Endometrial microvascular endothelial cells (primary cell): ENCODE results near the gene GAB1. TPM values are rescaled to one million over a fixed set of nuclear protein-coding genes. Genes with fewer than 3 reads are reported as not detected.

Experiments
- in situ Hi-C: cut with HindIII; loops from 2 replicates; pipeline ENCODE4 v1.10.0; 2017; ENCODE audit warnings: low sequenced_read_pairs, low pct_unique_long_range_greater_than_20kb; ENCODE audit errors: inconsistent ontology term
- total RNA-seq: library from RNA; depleted of rRNA; stranded (reverse); fragments of >200 nt; gene quantifications from one replicate; pipeline ENCODE4 v1.2.3, GENCODE V29; 2015; ENCODE audit errors: inconsistent ontology term

The GAB1 gene
- total RNA-seq, 1 donor from 2014 or later: 3.6 TPM

DNA sequence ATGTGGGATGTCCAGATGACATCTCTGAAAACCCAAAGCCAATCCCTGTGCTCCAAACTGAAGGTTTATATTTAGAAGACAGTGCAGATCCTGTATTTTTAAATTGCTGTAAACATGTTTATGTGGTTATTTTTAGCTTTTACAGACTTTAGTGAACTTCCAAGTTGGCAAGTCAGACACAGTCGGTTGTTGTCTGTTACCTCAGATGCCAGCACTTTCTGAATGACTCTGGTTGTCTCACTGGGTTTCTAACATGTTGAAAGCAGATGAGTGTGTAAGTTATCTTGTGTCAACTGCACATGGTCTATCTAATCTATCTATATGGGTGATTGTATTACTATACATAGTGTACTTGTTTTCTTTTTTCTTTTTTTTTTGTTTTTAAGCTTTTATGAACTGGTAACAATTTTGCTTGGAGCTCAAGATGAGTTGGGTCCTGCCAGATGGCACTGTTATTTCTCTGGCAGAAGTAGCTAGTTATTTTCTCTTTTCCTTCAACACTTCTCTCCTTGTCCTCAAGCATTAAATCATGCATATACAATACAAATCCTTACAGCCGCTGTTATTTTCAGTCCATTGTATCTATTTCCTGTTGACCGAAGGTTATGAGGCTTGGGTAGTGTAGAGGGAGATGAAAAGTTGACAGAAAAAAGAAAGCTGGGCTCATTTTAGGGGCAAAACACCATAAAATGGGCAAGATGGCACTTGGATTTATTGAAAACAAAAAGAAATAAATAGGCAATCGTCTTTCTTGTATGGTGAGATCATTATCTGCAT, 66.3 kb downstream of the GAB1 start:
- in situ Hi-C loops: no loop called here

DNA sequence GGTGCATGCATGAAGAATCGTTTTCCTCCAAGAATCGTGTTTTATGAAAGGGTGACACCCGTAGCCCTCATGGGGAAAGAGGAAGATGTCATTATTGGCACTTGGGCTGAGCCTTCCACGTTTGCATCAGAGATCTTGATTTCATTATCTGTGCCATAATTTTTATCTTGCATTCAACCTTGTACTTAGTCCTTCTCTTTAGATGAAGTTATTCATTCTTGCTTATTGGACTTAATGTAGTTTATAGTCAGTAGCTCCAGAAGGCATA, 66.8 kb downstream of the GAB1 start:
- in situ Hi-C loops: no loop called here

GRCh38 chr4:143404555-143404954, 67.9 kb downstream of the GAB1 start:
- in situ Hi-C loops: no loop called here

- in situ Hi-C loops: no loop called here
Measured at GRCh38 chr4:143405075-143405730, 68.5 kb downstream of the GAB1 start.

- in situ Hi-C loops: no loop called here
Measured at GRCh38 chr4:143406523-143406922, 69.8 kb downstream of the GAB1 start.

- in situ Hi-C loops: no loop called here
Measured at GRCh38 chr4:143407474-143407873, 70.8 kb downstream of the GAB1 start.

GRCh38 chr4:143407888-143408287, 71.2 kb downstream of the GAB1 start:
- in situ Hi-C loops: no loop called here

DNA sequence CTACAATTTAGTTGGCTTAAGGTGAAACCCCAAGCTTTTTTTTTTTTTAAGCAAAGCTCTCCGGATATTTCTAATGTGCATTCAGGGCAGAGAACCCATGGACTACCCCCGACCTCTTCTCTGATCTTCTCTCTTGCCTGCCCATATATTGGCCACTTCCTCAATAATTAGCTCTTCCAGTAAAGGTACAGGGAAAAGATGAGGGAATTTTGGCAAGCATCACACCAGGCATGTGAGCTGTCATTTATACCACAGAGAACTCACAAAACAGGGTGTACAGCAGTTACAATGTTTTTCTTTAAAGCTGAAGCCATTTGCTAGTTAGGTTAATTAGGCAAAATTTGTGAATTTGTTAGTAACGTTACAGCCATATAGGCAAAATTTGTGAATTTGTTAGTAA, 73.3 kb downstream of the GAB1 start:
- in situ Hi-C loops: no loop called here

DNA sequence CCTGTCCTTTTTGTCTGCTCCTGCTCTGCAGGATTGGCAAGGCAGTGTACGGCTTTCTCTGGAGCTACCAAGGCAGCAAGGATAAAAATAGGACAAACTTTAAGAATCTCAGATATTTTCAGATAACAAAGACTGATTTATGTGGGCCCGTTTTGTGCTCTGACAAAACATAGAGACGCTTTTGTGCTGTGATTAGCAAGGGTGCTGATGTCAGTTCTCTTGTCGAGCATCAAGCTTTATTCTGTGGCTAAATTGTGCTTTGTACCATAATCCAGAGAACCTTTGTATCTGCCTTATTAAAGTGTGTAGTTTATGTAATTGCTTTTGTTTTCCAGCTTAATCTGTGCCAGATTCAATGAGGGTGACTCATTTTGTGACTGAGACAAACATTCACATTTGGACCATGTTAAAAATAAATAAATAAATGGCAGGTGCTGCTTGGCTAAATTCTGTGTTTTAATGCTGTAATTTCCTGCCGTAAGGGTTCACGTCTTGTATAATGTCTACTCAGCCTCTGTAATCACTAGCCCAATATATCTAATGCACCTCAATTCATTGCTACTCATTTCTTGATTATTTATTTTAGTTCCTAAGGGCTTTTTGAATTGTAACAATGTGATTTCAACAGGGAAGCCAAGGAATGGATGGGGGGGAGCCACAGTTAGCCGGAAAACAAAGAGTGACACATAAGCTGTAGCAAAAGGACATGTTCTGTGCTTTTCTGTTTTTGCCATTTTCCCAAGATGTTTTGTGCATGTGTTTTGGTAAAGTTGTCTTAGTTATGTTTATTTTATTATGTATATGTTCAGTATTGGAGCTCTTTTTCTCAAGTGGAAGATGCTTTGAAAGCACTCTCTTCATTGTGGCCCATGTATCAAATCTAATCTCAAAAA, 75.1 kb downstream of the GAB1 start:
- in situ Hi-C loops: no loop called here

GRCh38 chr4:143412420-143412758, 75.7 kb downstream of the GAB1 start:
- in situ Hi-C loops: no loop called here

- in situ Hi-C loops: no loop called here
Measured at GRCh38 chr4:143417679-143418403, 81.2 kb downstream of the GAB1 start.

DNA sequence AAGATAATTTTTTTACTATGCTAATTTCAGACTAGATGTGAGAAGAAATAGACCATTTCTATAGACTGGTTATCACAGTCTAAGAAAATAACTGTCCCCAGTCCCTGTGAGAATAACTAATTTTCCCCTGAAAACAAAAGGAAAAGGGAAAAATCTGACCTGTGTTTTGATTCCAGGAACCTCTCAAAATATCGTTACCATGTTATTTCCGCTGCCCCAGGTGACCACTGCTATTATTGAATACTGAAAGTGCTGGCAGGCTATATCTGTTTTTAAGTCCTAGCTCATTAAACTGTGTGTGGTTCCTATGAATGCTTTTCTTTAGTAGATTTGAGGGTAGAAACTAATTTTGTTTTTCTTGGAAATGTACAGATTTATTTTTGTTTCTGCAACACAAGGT, 83.6 kb downstream of the GAB1 start:
- in situ Hi-C loops: no loop called here

GRCh38 chr4:143421609-143422008, 84.9 kb downstream of the GAB1 start:
- in situ Hi-C loops: no loop called here

- in situ Hi-C loops: no loop called here
Measured at GRCh38 chr4:143424276-143424675, 87.6 kb downstream of the GAB1 start.

DNA sequence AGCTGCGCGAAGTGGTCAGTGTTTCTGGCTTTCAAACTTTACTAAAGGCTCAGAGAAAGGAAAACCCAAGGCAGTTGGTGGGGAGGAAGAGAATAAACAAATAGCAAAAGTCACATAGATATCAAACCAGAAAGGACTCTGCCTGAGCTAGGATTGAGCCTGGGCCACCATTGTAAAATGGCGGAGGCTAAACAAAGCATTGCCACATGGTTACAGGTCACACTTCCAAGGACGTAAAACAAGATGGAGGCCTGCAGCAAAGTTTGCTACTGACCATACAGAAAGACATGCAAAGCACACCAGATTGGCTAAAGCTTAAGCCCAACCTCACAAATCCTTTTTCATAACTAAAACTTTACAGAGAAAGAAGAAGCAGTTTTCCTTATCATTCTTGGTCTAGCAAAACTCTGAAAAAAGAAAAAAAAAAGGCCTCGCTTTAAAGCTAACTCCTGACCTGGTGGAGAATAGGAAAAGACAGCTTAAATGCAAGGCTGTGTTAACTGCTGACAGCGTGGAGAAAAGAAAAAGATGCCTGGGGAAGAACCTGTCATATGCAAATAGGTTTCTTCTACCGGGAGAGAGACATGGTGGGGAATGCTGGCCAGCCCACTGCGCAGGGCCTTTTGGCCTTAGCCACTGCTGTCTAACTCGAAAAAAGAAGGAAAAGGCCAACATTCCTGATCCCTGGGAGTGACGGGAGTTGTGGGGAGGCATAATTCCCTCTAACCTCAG, 95.0 kb downstream of the GAB1 start:
- in situ Hi-C loops: no loop called here

DNA sequence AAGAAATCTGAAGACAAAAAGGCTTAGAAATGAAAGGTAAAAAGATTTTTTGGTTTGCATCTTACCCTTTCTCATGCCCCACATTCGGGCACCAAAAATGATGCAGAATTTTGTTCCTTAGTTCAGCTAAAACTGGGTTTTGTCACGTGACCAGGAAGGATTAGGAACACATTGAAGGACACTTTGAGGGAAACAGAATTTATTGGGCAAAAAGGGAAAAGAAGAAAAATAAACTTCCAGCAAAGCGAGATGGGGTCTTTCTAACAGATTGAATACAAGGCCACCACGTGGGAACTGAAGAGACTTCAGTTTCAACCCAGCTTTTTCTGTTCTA, 95.5 kb downstream of the GAB1 start:
- in situ Hi-C loops: no loop called here

DNA sequence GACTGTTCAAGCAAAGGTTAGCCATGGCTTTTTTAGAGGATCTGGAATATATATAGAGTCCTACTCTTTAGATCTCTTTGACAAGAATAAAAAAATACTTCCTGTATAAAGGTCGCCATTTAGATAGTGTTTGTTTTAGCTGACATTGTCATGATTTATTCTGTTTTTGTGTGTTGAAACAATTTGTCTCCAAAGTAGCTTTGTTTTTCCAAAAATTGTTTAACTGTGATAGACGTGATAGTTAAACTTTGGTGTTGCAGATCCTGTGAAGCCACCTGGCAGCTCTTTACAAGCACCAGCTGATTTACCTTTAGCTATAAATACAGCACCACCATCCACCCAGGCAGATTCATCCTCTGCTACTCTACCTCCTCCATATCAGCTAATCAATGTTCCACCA, 96.6 kb downstream of the GAB1 start:
- in situ Hi-C loops: no loop called here

DNA sequence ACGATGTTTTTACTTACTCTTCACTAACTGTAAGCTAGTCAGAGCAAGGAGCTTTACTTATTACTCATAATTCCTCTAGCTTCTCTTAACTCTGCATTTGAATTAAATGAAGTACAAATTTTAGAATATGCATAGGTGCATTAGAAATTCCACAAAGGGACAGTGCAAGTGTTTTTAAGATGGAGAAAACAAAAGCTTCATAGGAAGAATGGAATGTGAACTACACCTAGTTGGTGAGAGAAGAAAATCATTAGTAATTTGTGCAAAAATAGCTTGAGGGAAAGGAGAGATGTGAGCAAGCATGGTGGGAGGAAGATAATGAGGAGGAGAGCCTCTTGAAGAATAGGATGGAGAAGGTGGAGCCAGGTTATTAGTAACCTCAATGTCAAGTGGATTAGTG, 99.3 kb downstream of the GAB1 start:
- in situ Hi-C loops: no loop called here

- in situ Hi-C loops: no loop called here
Measured at GRCh38 chr4:143437476-143437875, 100.8 kb downstream of the GAB1 start.
